ENCODE data around the gene CCAR1.
"Not testable (repeated sequence)": the region's sequence is repeated elsewhere in the genome, so short reads cannot be mapped to it uniquely, and the experiment has no call there.

Gene CCAR1

DNA sequence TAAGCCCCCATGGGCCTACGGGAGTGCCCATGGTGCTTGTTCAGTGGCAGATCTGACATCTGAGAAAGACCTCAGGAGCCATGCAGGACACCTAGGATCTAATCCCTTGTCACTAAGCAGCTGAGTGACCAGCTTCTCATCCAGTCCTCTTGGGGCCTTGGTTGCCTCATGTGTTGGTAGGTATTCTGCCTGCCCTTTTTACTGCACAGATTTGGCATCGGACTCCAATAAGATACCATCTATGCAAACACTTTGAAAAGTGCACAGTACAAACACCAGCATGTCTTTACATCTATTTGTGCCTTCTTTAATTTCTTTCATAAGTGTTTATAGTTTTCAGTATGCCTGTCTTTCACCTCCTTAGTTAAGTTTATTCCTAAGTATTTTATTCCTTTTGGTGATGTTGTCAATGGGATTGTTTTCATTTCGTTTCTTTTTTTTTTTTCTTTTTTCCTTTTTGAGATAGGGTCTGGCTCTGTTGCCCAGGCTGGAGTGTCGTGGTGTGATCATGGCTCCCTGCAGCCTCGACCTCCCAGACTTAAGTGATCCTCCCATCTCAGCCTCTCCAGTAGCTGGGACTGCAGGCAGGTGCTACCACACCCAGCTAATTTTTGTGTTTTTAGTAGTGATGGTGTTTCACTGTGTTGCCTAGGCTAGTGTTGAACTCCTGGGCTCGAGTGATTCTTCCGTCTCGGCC lies 116.7 kb downstream of the CCAR1 start:
- TF ChIP-seq, protein P1, sequence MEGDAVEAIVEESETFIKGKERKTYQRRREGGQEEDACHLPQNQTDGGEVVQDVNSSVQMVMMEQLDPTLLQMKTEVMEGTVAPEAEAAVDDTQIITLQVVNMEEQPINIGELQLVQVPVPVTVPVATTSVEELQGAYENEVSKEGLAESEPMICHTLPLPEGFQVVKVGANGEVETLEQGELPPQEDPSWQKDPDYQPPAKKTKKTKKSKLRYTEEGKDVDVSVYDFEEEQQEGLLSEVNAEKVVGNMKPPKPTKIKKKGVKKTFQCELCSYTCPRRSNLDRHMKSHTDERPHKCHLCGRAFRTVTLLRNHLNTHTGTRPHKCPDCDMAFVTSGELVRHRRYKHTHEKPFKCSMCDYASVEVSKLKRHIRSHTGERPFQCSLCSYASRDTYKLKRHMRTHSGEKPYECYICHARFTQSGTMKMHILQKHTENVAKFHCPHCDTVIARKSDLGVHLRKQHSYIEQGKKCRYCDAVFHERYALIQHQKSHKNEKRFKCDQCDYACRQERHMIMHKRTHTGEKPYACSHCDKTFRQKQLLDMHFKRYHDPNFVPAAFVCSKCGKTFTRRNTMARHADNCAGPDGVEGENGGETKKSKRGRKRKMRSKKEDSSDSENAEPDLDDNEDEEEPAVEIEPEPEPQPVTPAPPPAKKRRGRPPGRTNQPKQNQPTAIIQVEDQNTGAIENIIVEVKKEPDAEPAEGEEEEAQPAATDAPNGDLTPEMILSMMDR (conservative IDR thresholded peaks at IDR 0.05) = no peak
- H3K27ac ChIP-seq = peak overlapping the region; percentile 36

DNA sequence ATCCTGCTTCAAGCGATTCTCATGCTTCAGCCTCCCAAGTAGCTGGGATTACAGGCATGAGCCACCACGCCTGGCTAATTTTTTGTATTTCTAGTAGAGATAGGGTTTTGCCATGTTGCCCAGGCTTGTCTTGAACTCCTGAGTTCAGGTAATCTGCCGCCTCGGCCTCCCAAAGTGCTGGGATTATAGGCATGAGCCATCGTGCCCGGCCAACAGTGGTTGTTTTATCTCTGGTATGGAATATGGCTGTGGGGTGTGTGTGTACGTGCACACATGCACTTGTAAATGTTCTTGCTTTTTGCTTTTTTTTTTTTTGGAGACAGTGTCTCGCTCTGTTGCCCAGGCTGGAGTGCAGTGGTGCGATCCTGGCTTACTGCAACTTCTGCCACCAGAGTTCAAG lies 119.6 kb downstream of the CCAR1 start:
- H3K27ac ChIP-seq = not testable (repeated sequence)

Measured in VCaP (cell line).